Renal cortex interstitium (tissue), 11 donors: ENCODE results near the gene ANKRD44. TPM values are rescaled to one million over a fixed set of nuclear protein-coding genes. Genes with fewer than 3 reads are reported as not detected.
A peak's percentile ranks its signal among the peaks of the same experiment; 100 is the strongest.
"Not testable (repeated sequence)": the region's sequence is repeated elsewhere in the genome, so short reads cannot be mapped to it uniquely, and the experiment has no call there.

Source experiments
- DNase-seq, 11 donors: peaks; one replicate each; pipeline ENCODE4 v3.0.0-alpha.2; 2013; ENCODE audit warnings: low read depth in 9 of 11, low spot score in 4 of 11; ENCODE audit errors: extremely low read depth in 1 of 11
- polyA plus RNA-seq, 3 donors: library from polyadenylated mRNA; unstranded; fragments of 120-200 nt; gene quantifications; one replicate each; pipeline ENCODE4 v1.2.1, GENCODE V29; 2013; ENCODE audit not compliant: insufficient read length in 3 of 3

ANKRD44 gene
- polyA plus RNA-seq, 3 donors: 10.1 to 16.0 (median 11.5) TPM

DNA sequence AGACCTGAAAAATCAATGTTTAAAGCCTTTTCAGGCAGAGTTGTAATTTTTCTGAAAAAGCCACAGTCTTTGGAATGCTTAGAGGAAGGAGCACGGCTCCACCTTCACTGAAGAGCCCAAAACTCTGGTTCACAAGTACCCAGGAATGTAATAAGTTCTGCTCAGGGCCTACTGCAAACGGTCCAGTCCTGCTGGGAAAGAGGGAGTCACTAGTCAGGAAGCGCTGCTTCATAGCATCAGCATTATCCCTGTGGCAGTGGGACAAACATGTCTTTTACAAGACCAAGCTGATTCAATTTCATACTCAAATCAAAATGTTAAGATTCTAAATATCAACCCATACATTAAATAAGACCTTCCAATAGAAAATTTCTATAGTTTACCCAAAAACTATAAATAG is 231.2 kb downstream of the ANKRD44 start:
- no peak for DNase-seq

GRCh38 chr2:197078535-197078934 is 232.0 kb downstream of the ANKRD44 start:
- no peak for DNase-seq

- DNase-seq: peak in 1 of 11 donors; percentile 33
These were observed 233.2 kb downstream of the ANKRD44 start for GRCh38 chr2:197077336-197077735.

- DNase-seq: no peak
These were observed 233.9 kb downstream of the ANKRD44 start for GRCh38 chr2:197076652-197077051.

DNA sequence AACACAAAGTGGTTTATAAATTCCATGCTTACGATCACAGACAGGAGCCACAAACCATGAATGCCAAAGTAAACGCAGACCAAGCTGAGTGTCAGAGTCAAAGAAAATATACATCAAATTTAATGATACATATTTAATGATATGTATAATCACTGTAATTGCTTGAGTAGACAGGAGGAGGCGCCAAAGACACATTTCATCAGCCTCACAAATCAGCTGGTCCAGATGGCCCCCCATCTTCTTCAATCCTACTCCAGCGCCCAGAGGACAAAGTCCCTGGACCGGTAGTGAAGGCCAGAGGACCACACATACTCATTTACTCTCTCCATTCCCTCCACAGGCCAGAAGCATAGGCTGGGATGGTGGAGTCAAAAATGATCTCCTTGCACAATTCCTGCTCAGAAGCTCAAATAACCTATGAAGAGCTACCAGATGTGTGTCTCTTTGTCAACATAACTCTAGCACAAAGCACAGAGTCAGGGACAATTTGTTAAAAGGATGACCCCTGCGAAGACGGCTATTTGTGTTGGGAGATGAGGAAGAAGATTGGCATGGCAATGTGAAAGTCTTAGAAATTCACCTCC is 234.7 kb downstream of the ANKRD44 start:
- DNase-seq: no peak

- no peak for DNase-seq
These were observed 235.3 kb downstream of the ANKRD44 start for GRCh38 chr2:197075281-197075680.

GRCh38 chr2:197073701-197074433 is 236.7 kb downstream of the ANKRD44 start:
- no peak for DNase-seq

DNA sequence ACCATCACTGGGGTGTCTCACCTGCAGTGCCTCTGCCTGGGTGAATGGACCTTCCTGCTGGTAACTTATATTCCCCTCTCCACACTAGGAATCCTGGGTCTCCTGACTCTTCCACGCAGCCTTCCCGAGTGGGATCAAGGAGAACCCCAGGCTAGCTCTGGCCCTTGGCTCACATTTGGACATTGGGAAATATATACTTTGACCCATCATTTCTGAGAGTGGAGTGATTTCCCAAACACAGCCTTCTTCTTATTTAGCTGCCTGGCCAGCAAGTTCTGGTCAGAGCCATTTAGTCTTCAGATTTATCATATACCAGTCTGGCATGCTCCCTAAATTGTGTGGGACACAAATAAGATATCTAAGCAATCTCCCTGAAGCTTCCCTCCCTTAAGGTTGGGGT is 237.3 kb downstream of the ANKRD44 start:
- DNase-seq: no peak

DNA sequence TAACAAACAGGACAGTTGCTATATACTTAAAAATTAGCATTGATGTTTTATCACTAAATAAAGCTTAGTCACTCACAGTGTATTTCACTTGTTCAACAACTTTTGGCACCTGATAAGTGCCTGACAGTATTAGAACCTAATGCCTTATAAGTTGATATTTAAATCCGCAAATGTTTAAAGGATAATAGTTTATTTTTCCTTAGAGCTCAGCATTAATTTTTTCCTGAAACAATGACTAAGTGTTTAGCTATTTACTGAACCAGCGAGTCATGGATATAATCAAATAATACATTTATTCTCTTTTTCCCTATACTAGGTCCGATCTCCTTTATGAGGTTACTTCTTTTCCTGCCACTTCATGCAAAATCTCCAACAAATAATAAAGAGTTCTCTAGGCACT is 238.0 kb downstream of the ANKRD44 start:
- no peak for DNase-seq

DNA sequence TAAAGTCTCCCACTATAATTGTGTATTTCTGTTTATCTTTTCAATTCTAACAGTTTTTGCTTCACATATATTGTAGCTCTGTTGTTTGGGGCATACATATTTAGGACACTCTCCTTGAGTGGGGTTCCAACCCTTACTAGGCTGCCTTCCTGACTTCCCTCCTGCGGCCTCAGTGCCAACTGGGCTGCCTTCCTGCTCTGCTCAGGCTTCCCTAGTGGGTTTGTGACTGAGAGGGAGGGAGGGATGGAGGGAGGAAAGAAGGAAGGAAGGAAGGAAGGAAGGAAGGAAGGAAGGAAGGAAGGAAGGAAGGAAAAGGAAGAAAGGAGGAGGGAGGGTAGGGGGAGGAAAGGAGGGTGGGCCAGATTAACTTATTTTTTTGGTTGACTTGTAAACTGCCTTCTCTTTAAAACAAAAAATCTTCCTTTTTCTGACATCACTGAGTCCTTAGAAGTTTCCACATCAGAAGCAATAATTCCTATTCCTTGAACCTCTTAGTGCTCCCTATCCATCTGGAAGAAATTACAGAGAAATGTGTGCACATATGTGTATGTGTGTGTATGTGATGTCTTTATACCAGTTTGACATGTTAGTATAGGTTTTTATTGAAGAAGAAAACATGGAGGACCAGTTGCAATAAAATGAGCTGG is 238.7 kb downstream of the ANKRD44 start:
- no peak for DNase-seq

DNA sequence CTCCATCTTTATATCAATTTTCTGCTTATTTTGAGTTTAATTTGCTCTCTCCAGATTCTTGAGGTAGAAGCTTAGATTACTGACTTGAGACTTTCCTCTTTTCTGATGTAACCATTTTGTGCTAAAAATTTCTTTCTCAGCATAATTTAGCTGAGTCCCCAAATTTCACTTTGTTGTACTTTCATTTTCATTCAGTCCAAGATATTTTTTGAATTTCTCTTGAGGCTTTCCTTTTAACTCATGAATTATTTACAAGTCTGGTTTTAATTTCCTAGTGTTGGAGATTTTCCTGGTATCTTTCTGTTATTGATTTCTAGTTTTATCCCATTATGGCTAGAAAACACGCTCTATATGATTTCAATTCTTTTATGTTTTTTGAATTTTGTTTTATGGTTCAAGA is 239.4 kb downstream of the ANKRD44 start:
- DNase-seq: no peak

DNA sequence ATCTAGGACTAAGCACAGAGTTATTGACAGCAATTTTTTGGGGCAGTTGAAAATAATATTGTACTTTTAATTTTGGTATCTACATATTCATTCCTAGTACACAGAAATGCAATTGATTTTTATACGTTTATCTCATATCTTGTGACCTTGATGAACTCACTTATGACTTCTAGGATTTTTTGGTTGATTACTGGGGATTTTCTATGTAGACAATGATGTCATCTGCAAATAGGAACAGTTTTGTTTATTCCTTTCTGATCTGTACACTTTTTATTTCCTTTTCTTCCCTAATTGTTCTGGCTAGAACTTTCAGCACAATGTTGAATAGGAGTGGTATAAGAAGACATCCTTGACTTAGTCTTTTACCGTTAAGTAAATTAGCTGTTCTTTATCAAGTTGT is 240.6 kb downstream of the ANKRD44 start:
- DNase-seq: no peak

DNA sequence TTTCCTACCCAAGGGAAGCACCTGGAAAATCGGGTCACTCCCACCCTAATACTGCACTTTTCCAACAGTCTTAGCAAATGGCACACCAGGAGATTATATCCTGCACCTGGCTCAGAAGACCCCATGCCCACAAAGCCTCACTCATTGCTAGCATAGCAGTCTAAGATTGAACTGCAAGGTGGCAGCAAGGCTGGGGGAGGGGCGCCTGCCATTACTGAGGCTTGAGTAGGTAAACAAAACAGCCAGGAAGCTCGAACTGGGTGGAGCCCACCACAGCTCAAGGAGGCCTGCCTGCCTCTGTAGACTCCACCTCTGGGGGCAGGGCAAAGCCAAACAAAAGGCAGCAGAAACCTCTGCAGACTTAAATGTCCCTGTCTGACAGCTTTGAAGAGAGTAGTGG is 248.0 kb downstream of the ANKRD44 start:
- DNase-seq: not testable (repeated sequence)

DNA sequence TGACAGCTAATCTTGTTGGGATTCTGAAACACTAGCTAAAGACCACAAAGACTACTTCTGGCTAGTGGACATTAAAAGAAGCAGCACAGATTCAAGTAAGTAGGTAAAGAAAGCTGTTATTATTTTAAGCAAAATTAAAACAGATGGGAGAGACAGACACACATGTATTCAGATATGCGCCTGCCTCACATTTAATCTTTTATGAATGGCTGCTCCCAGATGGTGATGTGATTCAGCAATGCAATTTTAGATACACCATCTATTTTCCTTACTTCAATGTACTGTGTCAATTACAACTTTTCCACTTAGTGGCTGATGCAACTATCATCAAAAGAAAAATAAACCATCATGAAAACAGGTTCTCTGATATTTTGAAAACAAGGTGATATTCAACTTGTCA is 251.1 kb downstream of the ANKRD44 start:
- no peak for DNase-seq

- no peak for DNase-seq
These were observed 251.7 kb downstream of the ANKRD44 start for GRCh38 chr2:197058777-197059300.

- no peak for DNase-seq
These were observed 252.6 kb downstream of the ANKRD44 start for GRCh38 chr2:197057959-197058358.

- no peak for DNase-seq
These were observed 255.5 kb downstream of the ANKRD44 start for GRCh38 chr2:197055045-197055444.

DNA sequence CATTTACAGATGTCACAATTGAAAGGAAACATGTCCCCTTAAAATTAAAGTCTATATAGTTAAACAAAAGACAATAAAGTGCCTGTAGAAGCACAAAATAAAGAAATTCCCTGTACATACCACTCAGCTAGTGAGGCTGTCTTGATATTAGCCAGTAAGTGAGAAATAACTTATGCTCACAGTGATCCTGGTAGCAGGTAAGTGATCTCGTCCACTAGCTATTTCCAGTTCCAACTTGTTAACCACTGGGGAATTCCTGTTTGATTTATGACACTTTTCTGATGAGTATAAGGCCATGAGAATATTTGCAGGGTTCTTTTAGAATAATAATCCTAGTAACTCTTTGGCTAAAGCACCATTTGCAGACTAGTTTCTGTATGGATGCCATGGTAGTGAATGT is 256.1 kb downstream of the ANKRD44 start:
- no peak for DNase-seq

DNA sequence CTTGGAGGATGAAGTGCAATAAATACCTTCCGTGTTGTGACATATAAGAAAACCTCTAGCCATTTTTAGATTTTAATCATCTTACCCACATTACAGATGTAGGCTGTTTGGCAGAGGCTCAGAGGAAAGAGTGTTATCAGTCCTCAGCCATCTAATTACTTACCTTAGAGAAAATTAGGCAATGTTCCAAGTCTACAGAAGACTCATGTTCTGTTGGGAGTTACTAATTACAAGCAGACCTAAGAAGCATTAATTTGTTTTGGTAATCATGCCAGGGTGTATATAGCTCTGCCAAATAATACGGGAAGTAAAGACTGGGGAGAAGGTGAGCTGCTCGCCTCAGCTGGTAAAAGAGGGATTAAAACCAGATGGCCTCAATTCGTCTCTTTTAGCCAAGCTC is 258.2 kb downstream of the ANKRD44 start:
- DNase-seq: no peak

GRCh38 chr2:197045115-197045514 is 265.5 kb downstream of the ANKRD44 start:
- no peak for DNase-seq
